ENCODE data around the gene KLK2.

The KLK2 gene

DNA sequence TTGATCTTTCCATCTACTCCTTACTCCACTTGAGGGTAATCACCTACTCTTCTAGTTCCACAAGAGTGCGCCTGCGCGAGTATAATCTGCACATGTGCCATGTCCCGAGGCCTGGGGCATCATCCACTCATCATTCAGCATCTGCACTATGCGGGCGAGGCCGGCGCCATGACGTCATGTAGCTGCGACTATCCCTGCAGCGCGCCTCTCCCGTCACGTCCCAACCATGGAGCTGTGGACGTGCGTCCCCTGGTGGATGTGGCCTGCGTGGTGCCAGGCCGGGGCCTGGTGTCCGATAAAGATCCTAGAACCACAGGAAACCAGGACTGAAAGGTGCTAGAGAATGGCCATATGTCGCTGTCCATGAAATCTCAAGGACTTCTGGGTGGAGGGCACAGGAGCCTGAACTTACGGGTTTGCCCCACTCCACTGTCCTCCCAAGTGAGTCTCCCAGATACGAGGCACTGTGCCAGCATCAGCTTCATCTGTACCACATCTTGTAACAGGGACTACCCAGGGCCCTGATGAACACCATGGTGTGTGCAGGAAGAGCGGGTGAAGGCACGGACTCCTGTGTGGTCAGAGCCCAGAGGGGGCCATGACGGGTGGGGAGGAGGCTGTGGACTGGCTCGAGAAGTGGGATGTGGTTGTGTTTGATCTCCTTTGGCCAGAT, 2.7 kb upstream of the KLK2 start:
- Histone ChIP-seq H3K27me3 (ENCODE audit: control insufficient read depth in 1 of 2, insufficient read depth in 2 of 2, low read length in 2 of 2) (peaks cover 0 to 6% of the 10 kb centered on the region in 2 donors), H3K9me3 (ENCODE audit: control insufficient read depth in 1 of 2, low read length in 2 of 2) (no peaks in the 10 kb centered on the region), H3K9ac (ENCODE audit: low read depth in 1 of 2, low read length in 2 of 2) (no peak overlapping the region), H3K4me3 (ENCODE audit: low read depth in 1 of 2, low read length in 2 of 2) (no peak overlapping the region), H3K27ac (ENCODE audit: low read depth, low read length) (no peak overlapping the region), H3K36me3 (ENCODE audit: control insufficient read depth in 1 of 2, insufficient read depth in 2 of 2, low read length in 2 of 2) (no peaks in the 10 kb centered on the region), H3K4me1 (ENCODE audit: control insufficient read depth in 1 of 2, insufficient read depth in 2 of 2, low read length in 2 of 2) (no peaks in the 10 kb centered on the region)

DNA sequence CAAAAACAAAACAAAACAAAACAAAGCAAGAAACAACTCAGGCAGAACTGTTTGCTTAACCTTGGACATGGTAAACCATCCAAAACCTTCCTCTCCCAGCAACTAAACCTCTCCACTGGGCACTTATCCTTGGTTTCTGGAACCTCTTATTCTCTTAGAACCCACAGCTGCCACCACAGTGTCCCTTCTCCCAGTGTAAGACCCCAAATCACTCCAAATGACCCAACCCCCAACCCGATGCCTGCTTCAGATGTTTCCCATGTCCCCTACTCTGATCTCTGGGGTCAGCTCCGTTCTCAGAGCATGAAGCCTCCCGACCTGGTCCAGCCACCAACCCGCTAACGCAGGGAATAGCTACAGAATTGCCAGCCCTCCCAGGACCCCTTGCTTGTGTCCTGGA, 972 bp downstream of the KLK2 start:
- Histone ChIP-seq H3K27ac (ENCODE audit: low read depth, low read length) (no peak overlapping the region), H3K36me3 (ENCODE audit: control insufficient read depth in 1 of 2, insufficient read depth in 2 of 2, low read length in 2 of 2) (no peaks in the 10 kb centered on the region), H3K9ac (ENCODE audit: low read depth in 1 of 2, low read length in 2 of 2) (no peak overlapping the region), H3K4me3 (ENCODE audit: low read depth in 1 of 2, low read length in 2 of 2) (no peak overlapping the region), H3K4me1 (ENCODE audit: control insufficient read depth in 1 of 2, insufficient read depth in 2 of 2, low read length in 2 of 2) (no peaks in the 10 kb centered on the region), H3K27me3 (ENCODE audit: control insufficient read depth in 1 of 2, insufficient read depth in 2 of 2, low read length in 2 of 2) (peaks cover 0 to 9% of the 10 kb centered on the region in 2 donors), H3K9me3 (ENCODE audit: control insufficient read depth in 1 of 2, low read length in 2 of 2) (no peaks in the 10 kb centered on the region)

DNA sequence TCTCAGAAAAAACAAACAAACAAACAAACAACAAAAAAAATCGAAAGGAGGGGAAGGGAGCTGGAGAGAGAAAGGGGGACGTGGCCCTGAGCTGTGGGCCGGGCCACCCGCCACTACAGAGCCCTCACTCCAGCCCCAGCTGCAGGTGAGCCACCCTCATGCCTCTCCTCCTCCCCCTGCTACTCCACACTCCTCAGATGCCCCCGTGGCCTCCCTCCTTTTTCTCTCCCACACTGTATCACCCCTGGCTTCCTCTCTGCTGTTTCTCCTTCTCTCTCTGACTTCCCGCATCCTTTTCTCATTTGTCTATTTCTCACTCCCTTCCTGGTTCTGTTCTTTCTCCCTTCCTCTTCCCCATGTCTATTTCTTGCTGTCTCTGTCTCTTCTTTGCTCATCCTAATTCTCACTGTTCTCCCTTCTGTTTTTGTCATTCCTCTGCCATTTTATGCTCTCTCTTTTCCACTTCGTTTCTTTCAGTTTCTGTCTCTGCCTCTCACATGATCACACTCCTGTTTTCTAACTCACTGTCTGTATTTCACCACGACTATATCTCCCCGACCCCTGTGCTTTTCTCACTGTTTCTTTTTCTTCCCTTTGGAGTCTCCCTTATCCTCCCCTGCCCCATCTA, 2.7 kb downstream of the KLK2 start:
- Histone ChIP-seq H3K4me3 (ENCODE audit: low read depth in 1 of 2, low read length in 2 of 2) (no peak overlapping the region), H3K4me1 (ENCODE audit: control insufficient read depth in 1 of 2, insufficient read depth in 2 of 2, low read length in 2 of 2) (no peaks in the 10 kb centered on the region), H3K9me3 (ENCODE audit: control insufficient read depth in 1 of 2, low read length in 2 of 2) (no peaks in the 10 kb centered on the region), H3K36me3 (ENCODE audit: control insufficient read depth in 1 of 2, insufficient read depth in 2 of 2, low read length in 2 of 2) (no peaks in the 10 kb centered on the region), H3K27ac (ENCODE audit: low read depth, low read length) (no peak overlapping the region), H3K27me3 (ENCODE audit: control insufficient read depth in 1 of 2, insufficient read depth in 2 of 2, low read length in 2 of 2) (peaks cover 3 to 4% of the 10 kb centered on the region in 2 donors), H3K9ac (ENCODE audit: low read depth in 1 of 2, low read length in 2 of 2) (no peak overlapping the region)

DNA sequence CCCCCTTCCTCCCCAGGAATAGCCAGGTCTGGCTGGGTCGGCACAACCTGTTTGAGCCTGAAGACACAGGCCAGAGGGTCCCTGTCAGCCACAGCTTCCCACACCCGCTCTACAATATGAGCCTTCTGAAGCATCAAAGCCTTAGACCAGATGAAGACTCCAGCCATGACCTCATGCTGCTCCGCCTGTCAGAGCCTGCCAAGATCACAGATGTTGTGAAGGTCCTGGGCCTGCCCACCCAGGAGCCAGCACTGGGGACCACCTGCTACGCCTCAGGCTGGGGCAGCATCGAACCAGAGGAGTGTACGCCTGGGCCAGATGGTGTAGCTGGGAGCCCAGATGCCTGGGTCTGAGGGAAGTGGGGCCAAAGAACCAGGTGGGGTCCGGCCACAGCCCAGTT, 3.2 kb downstream of the KLK2 start:
- Histone ChIP-seq H3K4me1 (ENCODE audit: control insufficient read depth in 1 of 2, insufficient read depth in 2 of 2, low read length in 2 of 2) (no peaks in the 10 kb centered on the region), H3K27ac (ENCODE audit: low read depth, low read length) (no peak overlapping the region), H3K27me3 (ENCODE audit: control insufficient read depth in 1 of 2, insufficient read depth in 2 of 2, low read length in 2 of 2) (peaks cover 3 to 4% of the 10 kb centered on the region in 2 donors), H3K4me3 (ENCODE audit: low read depth in 1 of 2, low read length in 2 of 2) (no peak overlapping the region), H3K9me3 (ENCODE audit: control insufficient read depth in 1 of 2, low read length in 2 of 2) (no peaks in the 10 kb centered on the region), H3K36me3 (ENCODE audit: control insufficient read depth in 1 of 2, insufficient read depth in 2 of 2, low read length in 2 of 2) (no peaks in the 10 kb centered on the region), H3K9ac (ENCODE audit: low read depth in 1 of 2, low read length in 2 of 2) (no peak overlapping the region)

DNA sequence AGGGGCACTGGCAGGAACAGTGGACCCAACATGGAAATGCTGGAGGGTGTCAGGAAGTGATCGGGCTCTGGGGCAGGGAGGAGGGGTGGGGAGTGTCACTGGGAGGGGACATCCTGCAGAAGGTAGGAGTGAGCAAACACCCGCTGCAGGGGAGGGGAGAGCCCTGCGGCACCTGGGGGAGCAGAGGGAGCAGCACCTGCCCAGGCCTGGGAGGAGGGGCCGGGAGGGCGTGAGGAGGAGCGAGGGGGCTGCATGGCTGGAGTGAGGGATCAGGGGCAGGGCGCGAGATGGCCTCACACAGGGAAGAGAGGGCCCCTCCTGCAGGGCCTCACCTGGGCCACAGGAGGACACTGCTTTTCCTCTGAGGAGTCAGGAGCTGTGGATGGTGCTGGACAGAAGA, 4.1 kb downstream of the KLK2 start:
- H3K4me3 ChIP-seq (ENCODE audit: low read depth in 1 of 2, low read length in 2 of 2): no peak overlapping the region
- no peaks in the 10 kb centered on the region for H3K9me3 ChIP-seq (ENCODE audit: control insufficient read depth in 1 of 2, low read length in 2 of 2)
- no peak overlapping the region for H3K9ac ChIP-seq (ENCODE audit: low read depth in 1 of 2, low read length in 2 of 2)
- peaks cover 3 to 4% of the 10 kb centered on the region in 2 donors for H3K27me3 ChIP-seq (ENCODE audit: control insufficient read depth in 1 of 2, insufficient read depth in 2 of 2, low read length in 2 of 2)
- H3K36me3 ChIP-seq (ENCODE audit: control insufficient read depth in 1 of 2, insufficient read depth in 2 of 2, low read length in 2 of 2): no peaks in the 10 kb centered on the region
- H3K4me1 ChIP-seq (ENCODE audit: control insufficient read depth in 1 of 2, insufficient read depth in 2 of 2, low read length in 2 of 2): no peaks in the 10 kb centered on the region
- no peak overlapping the region for H3K27ac ChIP-seq (ENCODE audit: low read depth, low read length)

DNA sequence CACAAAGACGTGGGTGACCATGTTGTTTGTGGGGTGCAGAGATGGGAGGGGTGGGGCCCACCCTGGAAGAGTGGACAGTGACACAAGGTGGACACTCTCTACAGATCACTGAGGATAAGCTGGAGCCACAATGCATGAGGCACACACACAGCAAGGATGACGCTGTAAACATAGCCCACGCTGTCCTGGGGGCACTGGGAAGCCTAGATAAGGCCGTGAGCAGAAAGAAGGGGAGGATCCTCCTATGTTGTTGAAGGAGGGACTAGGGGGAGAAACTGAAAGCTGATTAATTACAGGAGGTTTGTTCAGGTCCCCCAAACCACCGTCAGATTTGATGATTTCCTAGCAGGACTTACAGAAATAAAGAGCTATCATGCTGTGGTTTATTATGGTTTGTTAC, 5.6 kb downstream of the KLK2 start:
- no peak overlapping the region for H3K27ac ChIP-seq (ENCODE audit: low read depth, low read length)
- H3K27me3 ChIP-seq (ENCODE audit: control insufficient read depth in 1 of 2, insufficient read depth in 2 of 2, low read length in 2 of 2): peaks cover 3 to 4% of the 10 kb centered on the region in 2 donors
- H3K9ac ChIP-seq (ENCODE audit: low read depth in 1 of 2, low read length in 2 of 2): no peak overlapping the region
- no peaks in the 10 kb centered on the region for H3K9me3 ChIP-seq (ENCODE audit: control insufficient read depth in 1 of 2, low read length in 2 of 2)
- H3K4me1 ChIP-seq (ENCODE audit: control insufficient read depth in 1 of 2, insufficient read depth in 2 of 2, low read length in 2 of 2): no peaks in the 10 kb centered on the region
- H3K4me3 ChIP-seq (ENCODE audit: low read depth in 1 of 2, low read length in 2 of 2): no peak overlapping the region
- no peaks in the 10 kb centered on the region for H3K36me3 ChIP-seq (ENCODE audit: control insufficient read depth in 1 of 2, insufficient read depth in 2 of 2, low read length in 2 of 2)

DNA sequence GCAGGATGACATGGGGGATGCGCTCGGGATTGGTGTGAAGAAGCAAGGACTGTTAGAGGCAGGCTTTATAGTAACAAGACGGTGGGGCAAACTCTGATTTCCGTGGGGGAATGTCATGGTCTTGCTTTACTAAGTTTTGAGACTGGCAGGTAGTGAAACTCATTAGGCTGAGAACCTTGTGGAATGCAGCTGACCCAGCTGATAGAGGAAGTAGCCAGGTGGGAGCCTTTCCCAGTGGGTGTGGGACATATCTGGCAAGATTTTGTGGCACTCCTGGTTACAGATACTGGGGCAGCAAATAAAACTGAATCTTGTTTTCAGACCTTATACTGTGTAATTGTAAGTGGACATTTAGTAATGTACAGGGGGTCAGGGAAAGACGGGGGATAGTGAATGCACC, 7.0 kb downstream of the KLK2 start:
- no peak overlapping the region for H3K9ac ChIP-seq (ENCODE audit: low read depth in 1 of 2, low read length in 2 of 2)
- H3K4me3 ChIP-seq (ENCODE audit: low read depth in 1 of 2, low read length in 2 of 2): no peak overlapping the region
- no peaks in the 10 kb centered on the region for H3K36me3 ChIP-seq (ENCODE audit: control insufficient read depth in 1 of 2, insufficient read depth in 2 of 2, low read length in 2 of 2)
- H3K9me3 ChIP-seq (ENCODE audit: control insufficient read depth in 1 of 2, low read length in 2 of 2): no peaks in the 10 kb centered on the region
- H3K27ac ChIP-seq (ENCODE audit: low read depth, low read length): no peak overlapping the region
- no peaks in the 10 kb centered on the region for H3K4me1 ChIP-seq (ENCODE audit: control insufficient read depth in 1 of 2, insufficient read depth in 2 of 2, low read length in 2 of 2)
- peaks cover 4 to 6% of the 10 kb centered on the region in 2 donors for H3K27me3 ChIP-seq (ENCODE audit: control insufficient read depth in 1 of 2, insufficient read depth in 2 of 2, low read length in 2 of 2)

DNA sequence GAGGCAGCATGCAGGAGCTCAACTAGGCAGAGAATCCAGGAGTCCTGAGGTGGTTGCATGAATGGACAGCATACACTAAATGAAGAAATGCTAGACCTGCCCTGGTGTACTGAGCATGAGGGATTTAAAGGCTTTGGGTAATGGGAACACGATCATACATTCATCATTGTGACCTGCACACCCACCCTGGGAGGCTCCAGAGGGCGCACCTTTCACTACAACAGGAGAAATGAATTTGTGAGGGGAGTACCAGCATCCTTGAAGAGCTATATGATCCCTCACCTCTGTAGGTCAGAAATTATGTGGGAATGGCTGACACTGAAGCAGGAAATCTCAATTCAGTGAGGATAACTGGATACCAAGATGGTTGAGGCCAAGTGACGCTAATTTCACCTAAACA, 8.9 kb downstream of the KLK2 start:
- no peak overlapping the region for H3K27ac ChIP-seq (ENCODE audit: low read depth, low read length)

DNA sequence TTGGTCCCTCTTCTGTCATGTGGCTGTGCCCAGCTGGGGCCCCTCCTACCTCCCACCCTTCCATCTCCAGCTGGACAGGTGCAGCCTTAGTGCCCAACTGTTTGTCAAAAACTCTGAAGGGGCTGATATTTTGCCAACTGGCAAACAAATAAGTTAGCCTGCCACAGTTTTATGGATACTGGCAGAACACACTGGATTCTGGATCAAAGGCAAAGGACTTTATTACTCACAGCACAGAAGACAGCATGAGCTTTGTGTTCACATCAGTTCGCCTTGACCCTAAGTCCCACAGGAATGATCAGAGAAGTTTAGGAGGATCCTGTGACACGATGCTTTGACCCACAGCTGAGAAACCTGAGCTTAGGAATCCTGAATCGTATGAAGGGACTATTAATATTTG, 16.4 kb downstream of the KLK2 start:
- no peak overlapping the region for H3K4me3 ChIP-seq (ENCODE audit: low read depth in 1 of 2, low read length in 2 of 2)
- H3K9ac ChIP-seq (ENCODE audit: low read depth in 1 of 2, low read length in 2 of 2): no peak overlapping the region
- no peak overlapping the region for H3K27ac ChIP-seq (ENCODE audit: low read depth, low read length)
- H3K27me3 ChIP-seq (ENCODE audit: control insufficient read depth in 1 of 2, insufficient read depth in 2 of 2, low read length in 2 of 2): no peaks in the 10 kb centered on the region
- H3K4me1 ChIP-seq (ENCODE audit: control insufficient read depth in 1 of 2, insufficient read depth in 2 of 2, low read length in 2 of 2): no peaks in the 10 kb centered on the region
- H3K9me3 ChIP-seq (ENCODE audit: control insufficient read depth in 1 of 2, low read length in 2 of 2): no peaks in the 10 kb centered on the region
- H3K36me3 ChIP-seq (ENCODE audit: control insufficient read depth in 1 of 2, insufficient read depth in 2 of 2, low read length in 2 of 2): no peaks in the 10 kb centered on the region

More for the DNA sequence above, 8.9 kb downstream of the KLK2 start:
- Histone ChIP-seq H3K27me3 (ENCODE audit: control insufficient read depth in 1 of 2, insufficient read depth in 2 of 2, low read length in 2 of 2) (peaks cover 4% of the 10 kb centered on the region in 2 donors), H3K4me3 (ENCODE audit: low read depth in 1 of 2, low read length in 2 of 2) (no peak overlapping the region), H3K4me1 (ENCODE audit: control insufficient read depth in 1 of 2, insufficient read depth in 2 of 2, low read length in 2 of 2) (no peaks in the 10 kb centered on the region), H3K36me3 (ENCODE audit: control insufficient read depth in 1 of 2, insufficient read depth in 2 of 2, low read length in 2 of 2) (no peaks in the 10 kb centered on the region), H3K9me3 (ENCODE audit: control insufficient read depth in 1 of 2, low read length in 2 of 2) (no peaks in the 10 kb centered on the region), H3K9ac (ENCODE audit: low read depth in 1 of 2, low read length in 2 of 2) (no peak overlapping the region)

DNA sequence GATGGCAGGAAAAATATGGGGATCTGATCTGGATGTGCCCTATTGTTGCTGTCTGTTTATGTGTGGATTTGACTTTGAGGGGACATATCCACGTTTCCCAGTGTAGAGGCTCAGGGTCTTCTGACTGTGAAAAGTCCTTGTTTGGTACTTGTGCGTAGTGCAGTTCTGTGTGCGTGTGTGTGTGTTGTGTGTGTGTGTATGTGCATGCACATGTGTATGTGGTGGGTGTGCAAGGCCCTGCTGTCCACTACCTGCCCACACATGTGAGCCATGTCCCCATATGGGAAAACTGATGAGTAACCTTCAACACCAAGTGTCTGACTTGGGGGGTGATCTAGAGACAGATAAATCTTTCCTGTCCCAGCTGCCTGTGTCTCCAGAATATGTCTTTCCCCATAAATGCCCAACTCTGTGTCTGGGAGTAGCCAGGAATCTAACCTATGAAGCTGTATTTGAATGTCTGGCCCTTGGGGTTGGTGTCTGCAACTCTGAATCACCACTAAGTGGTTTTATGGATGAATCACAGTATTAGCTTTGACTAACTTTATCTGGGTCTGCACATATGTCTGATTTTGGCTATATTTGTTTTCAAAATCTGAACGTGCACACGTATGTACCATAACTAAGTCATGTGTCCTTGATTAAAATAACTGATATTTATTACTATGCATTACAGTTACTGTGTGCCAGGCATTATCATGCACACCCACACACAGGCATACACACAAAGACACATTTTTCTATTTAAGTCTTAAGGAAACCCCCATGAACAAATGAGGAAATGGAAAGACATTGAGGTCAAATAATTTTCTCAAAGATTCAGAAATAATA, 17.4 kb downstream of the KLK2 start:
- H3K4me3 ChIP-seq (ENCODE audit: low read depth in 1 of 2, low read length in 2 of 2): no peak overlapping the region
- no peaks in the 10 kb centered on the region for H3K27me3 ChIP-seq (ENCODE audit: control insufficient read depth in 1 of 2, insufficient read depth in 2 of 2, low read length in 2 of 2)
- no peak overlapping the region for H3K27ac ChIP-seq (ENCODE audit: low read depth, low read length)

More for the DNA sequence above, 17.4 kb downstream of the KLK2 start:
- Histone ChIP-seq H3K36me3 (ENCODE audit: control insufficient read depth in 1 of 2, insufficient read depth in 2 of 2, low read length in 2 of 2) (no peaks in the 10 kb centered on the region), H3K9ac (ENCODE audit: low read depth in 1 of 2, low read length in 2 of 2) (no peak overlapping the region), H3K9me3 (ENCODE audit: control insufficient read depth in 1 of 2, low read length in 2 of 2) (no peaks in the 10 kb centered on the region), H3K4me1 (ENCODE audit: control insufficient read depth in 1 of 2, insufficient read depth in 2 of 2, low read length in 2 of 2) (no peaks in the 10 kb centered on the region)

Measured in duodenal mucosa (tissue), 2 donors.